MM.1S (cell line): ENCODE data around the gene C8A.

Source experiments
- EZH2 ChIP-seq: fragments of 300-600 bp; sonication (generic); optimal IDR thresholded peaks from 2 replicates; pipeline ENCODE3; 2017; ENCODE audit warnings: low read depth, mild to moderate bottlenecking, antibody characterized with exemption, low read length, mixed read lengths
- EZH2phosphoT487 ChIP-seq: fragments of 300-600 bp; sonication (generic); IDR thresholded peaks from 2 replicates; pipeline ENCODE4 v1.6.1; 2018; ENCODE audit warnings: antibody characterized with exemption, low read length
- TF ChIP-seq, protein P1 (sequence below): fragments of 300-600 bp; sonication (generic); IDR thresholded peaks from 2 replicates; pipeline ENCODE4 v1.5.1; 2016; ENCODE audit warnings: antibody characterized with exemption, low read length, mixed read lengths

DNA sequence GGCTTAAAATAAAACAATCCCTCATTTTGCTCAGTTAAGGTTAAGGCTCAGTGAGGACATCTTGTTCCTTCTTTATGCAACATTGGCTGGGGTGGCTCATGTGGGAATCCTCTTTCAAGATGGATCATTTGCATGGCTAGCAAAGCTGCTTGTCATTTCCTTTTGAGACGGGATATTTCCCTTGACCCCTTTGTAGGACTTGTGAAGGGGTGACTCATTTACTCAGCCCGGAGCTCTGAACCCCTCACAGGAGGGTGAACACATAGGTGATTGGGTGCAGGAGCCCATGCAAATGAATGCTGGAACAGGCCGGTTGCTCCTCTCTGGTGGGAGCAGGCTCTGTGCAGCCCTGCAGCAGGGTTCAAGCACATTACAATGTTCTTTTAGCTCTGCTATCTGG, 15.8 kb upstream of the C8A start:
- TF ChIP-seq, protein P1, sequence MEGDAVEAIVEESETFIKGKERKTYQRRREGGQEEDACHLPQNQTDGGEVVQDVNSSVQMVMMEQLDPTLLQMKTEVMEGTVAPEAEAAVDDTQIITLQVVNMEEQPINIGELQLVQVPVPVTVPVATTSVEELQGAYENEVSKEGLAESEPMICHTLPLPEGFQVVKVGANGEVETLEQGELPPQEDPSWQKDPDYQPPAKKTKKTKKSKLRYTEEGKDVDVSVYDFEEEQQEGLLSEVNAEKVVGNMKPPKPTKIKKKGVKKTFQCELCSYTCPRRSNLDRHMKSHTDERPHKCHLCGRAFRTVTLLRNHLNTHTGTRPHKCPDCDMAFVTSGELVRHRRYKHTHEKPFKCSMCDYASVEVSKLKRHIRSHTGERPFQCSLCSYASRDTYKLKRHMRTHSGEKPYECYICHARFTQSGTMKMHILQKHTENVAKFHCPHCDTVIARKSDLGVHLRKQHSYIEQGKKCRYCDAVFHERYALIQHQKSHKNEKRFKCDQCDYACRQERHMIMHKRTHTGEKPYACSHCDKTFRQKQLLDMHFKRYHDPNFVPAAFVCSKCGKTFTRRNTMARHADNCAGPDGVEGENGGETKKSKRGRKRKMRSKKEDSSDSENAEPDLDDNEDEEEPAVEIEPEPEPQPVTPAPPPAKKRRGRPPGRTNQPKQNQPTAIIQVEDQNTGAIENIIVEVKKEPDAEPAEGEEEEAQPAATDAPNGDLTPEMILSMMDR: no peak
- TF ChIP-seq EZH2 (no peak), EZH2phosphoT487 (no peak)
